ENCODE results near the gene GLB1L. TPM values are rescaled to one million over a fixed set of nuclear protein-coding genes. Genes with fewer than 3 reads are reported as not detected.

Gene GLB1L
- total RNA-seq, 2 donors from 2014 or later, result 2.1 to 2.5 TPM

- Histone ChIP-seq H3K9ac (ENCODE audit: low read depth in 2 of 2, low read length in 2 of 2) (no peak overlapping the region), H3K27me3 (no peaks in the 10 kb centered on the region), H3K4me1 (peaks cover 6% of the 10 kb centered on the region), H3K4me3 (no peak overlapping the region), H3K9me3 (no peaks in the 10 kb centered on the region), H3K27ac (no peak overlapping the region), H3K36me3 (no peaks in the 10 kb centered on the region)
- no peak for DNase-seq
- intact Hi-C loops (cut with DNase I), result no loop called here
- no peak for TF ChIP-seq CTCF (IDR thresholded peaks at IDR 0.05)
Measured at GRCh38 chr2:219274361-219274921, 29.2 kb upstream of the GLB1L start.

GRCh38 chr2:219273937-219274336 is 28.7 kb upstream of the GLB1L start:
- H3K36me3 ChIP-seq, result no peaks in the 10 kb centered on the region
- H3K4me3 ChIP-seq, result no peak overlapping the region
- peaks cover 6% of the 10 kb centered on the region for H3K4me1 ChIP-seq
- DNase-seq, result no peak
- H3K9me3 ChIP-seq, result no peaks in the 10 kb centered on the region
- intact Hi-C loops (cut with DNase I), result no loop called here
- no peak overlapping the region for H3K27ac ChIP-seq
- TF ChIP-seq CTCF (IDR thresholded peaks at IDR 0.05), result no peak
- no peaks in the 10 kb centered on the region for H3K27me3 ChIP-seq
- H3K9ac ChIP-seq (ENCODE audit: low read depth in 2 of 2, low read length in 2 of 2), result no peak overlapping the region

- Histone ChIP-seq H3K27ac (no peak overlapping the region), H3K9ac (ENCODE audit: low read depth in 2 of 2, low read length in 2 of 2) (no peak overlapping the region), H3K4me1 (peaks cover 5% of the 10 kb centered on the region), H3K9me3 (no peaks in the 10 kb centered on the region), H3K36me3 (no peaks in the 10 kb centered on the region), H3K27me3 (no peaks in the 10 kb centered on the region), H3K4me3 (no peak overlapping the region)
- intact Hi-C loops (cut with DNase I), result no loop called here
- DNase-seq, result no peak
- TF ChIP-seq CTCF (IDR thresholded peaks at IDR 0.05), result no peak
Measured at GRCh38 chr2:219272995-219273394, 27.8 kb upstream of the GLB1L start.

GRCh38 chr2:219272356-219272755 is 27.1 kb upstream of the GLB1L start:
- no peak overlapping the region for H3K27ac ChIP-seq
- DNase-seq, result no peak
- no peaks in the 10 kb centered on the region for H3K9me3 ChIP-seq
- no peaks in the 10 kb centered on the region for H3K4me1 ChIP-seq
- H3K27me3 ChIP-seq, result no peaks in the 10 kb centered on the region
- no peak overlapping the region for H3K4me3 ChIP-seq
- no peaks in the 10 kb centered on the region for H3K36me3 ChIP-seq
- no peak for TF ChIP-seq CTCF (IDR thresholded peaks at IDR 0.05)
- intact Hi-C loops (cut with DNase I), result no loop called here
- no peak overlapping the region for H3K9ac ChIP-seq (ENCODE audit: low read depth in 2 of 2, low read length in 2 of 2)

GRCh38 chr2:219271021-219271420 is 25.8 kb upstream of the GLB1L start:
- TF ChIP-seq CTCF (IDR thresholded peaks at IDR 0.05), result no peak

More at GRCh38 chr2:219271021-219271420, 25.8 kb upstream of the GLB1L start:
- intact Hi-C loops (cut with DNase I), result no loop called here
- Histone ChIP-seq H3K4me1 (no peaks in the 10 kb centered on the region), H3K36me3 (no peaks in the 10 kb centered on the region), H3K9me3 (no peaks in the 10 kb centered on the region), H3K4me3 (no peak overlapping the region), H3K27ac (no peak overlapping the region), H3K9ac (ENCODE audit: low read depth in 2 of 2, low read length in 2 of 2) (no peak overlapping the region), H3K27me3 (no peaks in the 10 kb centered on the region)
- DNase-seq, result no peak

Data from colonic mucosa (tissue), 4 donors.